A673 (cell line): ENCODE measurements around the gene RHBDF2. TPM values are rescaled to one million over a fixed set of nuclear protein-coding genes. Genes with fewer than 3 reads are reported as not detected.

ENCODE experiments used
- BruUV-seq: library from RNA; stranded (reverse); fragments of 400-500 nt; replicated peaks from 2 replicates; lab custom pipeline; 2021; lab: Mats Ljungman, UMichigan
- CTCF ChIA-PET: fragments of 300-600 bp; sonication (Branson Sonifier 250); formaldehyde crosslinking; loops from one replicate; lab custom pipeline; 2022; ENCODE audit warnings: antibody characterized with exemption; lab: Charles Lee
- POLR2A ChIA-PET: fragments of 300-600 bp; sonication (Branson Sonifier 250); formaldehyde crosslinking; loops from one replicate; lab custom pipeline; 2022; ENCODE audit warnings: antibody characterized with exemption; ENCODE audit not compliant: low non-redundant PET; lab: Charles Lee
- DNase-seq: peaks from one replicate; pipeline ENCODE4 v3.0.0-alpha.2; 2015; ENCODE audit warnings: low spot score
- H3K27ac ChIP-seq: fragments of 200-600 bp; sonication (generic); 2 replicates; pipeline ENCODE4 v1.5.1; 2016; ENCODE audit warnings: mixed run types, low read depth, mild to moderate bottlenecking, mixed read lengths, antibody characterized with exemption, low read length; ENCODE audit not compliant: poor library complexity, severe bottlenecking
- H3K27me3 ChIP-seq: fragments of 200-600 bp; sonication (generic); replicated peaks from 2 replicates; pipeline ENCODE4 v1.6.1; 2017; ENCODE audit warnings: mixed run types, low read depth, mild to moderate bottlenecking, mixed read lengths, antibody characterized with exemption, low read length; ENCODE audit not compliant: insufficient read depth, poor library complexity
- H3K36me3 ChIP-seq: fragments of 200-600 bp; sonication (generic); 2 replicates; pipeline ENCODE4 v1.6.1; 2016; ENCODE audit warnings: mixed run types, mild to moderate bottlenecking, mixed read lengths, antibody characterized with exemption, low read length; ENCODE audit not compliant: insufficient read depth, poor library complexity, severe bottlenecking
- H3K4me1 ChIP-seq: fragments of 200-600 bp; sonication (generic); 2 replicates; pipeline ENCODE4 v1.6.1; 2017; ENCODE audit warnings: mixed run types, mild to moderate bottlenecking, mixed read lengths, antibody characterized with exemption, low read length; ENCODE audit not compliant: insufficient read depth, poor library complexity, severe bottlenecking
- H3K4me3 ChIP-seq: fragments of 200-600 bp; sonication (generic); 2 replicates; pipeline ENCODE4 v1.5.1; 2016; ENCODE audit warnings: low read depth, mixed run types, mild to moderate bottlenecking, mixed read lengths, low read length; ENCODE audit not compliant: poor library complexity, severe bottlenecking
- H3K9me3 ChIP-seq: fragments of 200-600 bp; sonication (generic); 2 replicates; pipeline ENCODE4 v1.6.1; 2016; ENCODE audit warnings: mixed run types, low read depth, mild to moderate bottlenecking, mixed read lengths, antibody characterized with exemption, low read length; ENCODE audit not compliant: poor library complexity, severe bottlenecking
- EZH2 ChIP-seq: fragments of 200-600 bp; sonication (generic); IDR thresholded peaks from 2 replicates; pipeline ENCODE4 v1.6.1; 2017; ENCODE audit warnings: borderline replicate concordance, low read depth, mild to moderate bottlenecking, mixed read lengths, antibody characterized with exemption, low read length; ENCODE audit not compliant: poor library complexity, severe bottlenecking
- intact Hi-C: fragments of 100-400 bp; cut with micrococcal nuclease; formaldehyde crosslinking; loops from one replicate; pipeline ENCODE4 v1.10.0; 2022; ENCODE audit not compliant: unreplicated experiment
- total RNA-seq: library from RNA; stranded (reverse); gene quantifications from 2 replicates; pipeline ENCODE4 v1.2.3, GENCODE V29; 2021
- TF ChIP-seq, protein P1 (sequence below): fragments of 300-800, 200-600 bp; sonication (generic); conservative IDR thresholded peaks from 2 replicates; pipeline ENCODE4 v1.5.1; 2017; ENCODE audit warnings: low read depth, mild to moderate bottlenecking, antibody characterized with exemption, low read length, moderate library complexity, mixed read lengths

Gene RHBDF2
- total RNA-seq, 1 experiment from 2014 or later: 20.4 TPM

DNA sequence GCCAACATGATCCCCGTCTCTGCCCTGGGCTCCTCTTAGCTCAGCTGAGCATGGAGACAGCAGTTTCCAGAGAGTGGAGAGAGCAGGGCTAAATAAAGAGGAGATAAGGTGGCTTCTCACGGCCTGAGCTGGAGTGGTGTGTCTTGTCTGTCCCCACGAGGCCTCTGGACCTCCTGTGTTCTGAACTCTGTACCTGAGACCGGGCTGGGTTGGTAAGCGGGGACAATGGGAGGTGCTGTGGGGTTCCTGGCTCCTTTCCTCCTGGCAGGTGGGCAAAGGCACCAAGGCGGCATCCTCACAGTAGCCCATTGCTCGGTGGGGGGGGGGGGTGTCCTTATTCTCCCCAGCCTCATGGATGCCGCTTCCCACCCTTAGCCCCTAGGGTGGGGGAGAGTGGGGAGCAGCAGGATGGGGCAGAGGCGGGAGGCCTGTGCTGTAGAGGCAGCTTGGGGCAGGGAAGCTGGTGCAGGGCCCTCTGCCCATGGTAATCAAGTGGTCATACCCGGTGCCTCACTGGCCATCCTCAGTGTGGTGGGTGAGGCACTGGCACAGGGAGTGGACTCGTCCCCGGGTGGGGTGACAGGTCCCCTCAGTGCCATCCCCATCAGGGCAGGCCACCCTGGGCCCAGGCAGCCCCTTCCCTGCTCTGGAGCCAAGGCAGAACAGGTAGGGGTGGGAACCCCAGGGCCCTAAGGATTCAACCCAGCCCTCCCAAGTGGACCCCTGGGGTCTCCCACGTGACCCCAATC is 31.1 kb downstream of the RHBDF2 start:
- BruUV-seq: no TSS peak
- CTCF ChIA-PET: no interaction called here
- peaks cover 10% of the 10 kb centered on the region for H3K4me1 ChIP-seq
- intact Hi-C loops: no loop called here
- TF ChIP-seq, protein P1, sequence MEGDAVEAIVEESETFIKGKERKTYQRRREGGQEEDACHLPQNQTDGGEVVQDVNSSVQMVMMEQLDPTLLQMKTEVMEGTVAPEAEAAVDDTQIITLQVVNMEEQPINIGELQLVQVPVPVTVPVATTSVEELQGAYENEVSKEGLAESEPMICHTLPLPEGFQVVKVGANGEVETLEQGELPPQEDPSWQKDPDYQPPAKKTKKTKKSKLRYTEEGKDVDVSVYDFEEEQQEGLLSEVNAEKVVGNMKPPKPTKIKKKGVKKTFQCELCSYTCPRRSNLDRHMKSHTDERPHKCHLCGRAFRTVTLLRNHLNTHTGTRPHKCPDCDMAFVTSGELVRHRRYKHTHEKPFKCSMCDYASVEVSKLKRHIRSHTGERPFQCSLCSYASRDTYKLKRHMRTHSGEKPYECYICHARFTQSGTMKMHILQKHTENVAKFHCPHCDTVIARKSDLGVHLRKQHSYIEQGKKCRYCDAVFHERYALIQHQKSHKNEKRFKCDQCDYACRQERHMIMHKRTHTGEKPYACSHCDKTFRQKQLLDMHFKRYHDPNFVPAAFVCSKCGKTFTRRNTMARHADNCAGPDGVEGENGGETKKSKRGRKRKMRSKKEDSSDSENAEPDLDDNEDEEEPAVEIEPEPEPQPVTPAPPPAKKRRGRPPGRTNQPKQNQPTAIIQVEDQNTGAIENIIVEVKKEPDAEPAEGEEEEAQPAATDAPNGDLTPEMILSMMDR: no peak
- no peak for TF ChIP-seq EZH2
- H3K27me3 ChIP-seq: no peaks in the 10 kb centered on the region
- no peak for DNase-seq
- POLR2A ChIA-PET: no interaction called here
- no peak overlapping the region for H3K4me3 ChIP-seq
- no peak overlapping the region for H3K27ac ChIP-seq
- no peaks in the 10 kb centered on the region for H3K36me3 ChIP-seq
- H3K9me3 ChIP-seq: no peaks in the 10 kb centered on the region

DNA sequence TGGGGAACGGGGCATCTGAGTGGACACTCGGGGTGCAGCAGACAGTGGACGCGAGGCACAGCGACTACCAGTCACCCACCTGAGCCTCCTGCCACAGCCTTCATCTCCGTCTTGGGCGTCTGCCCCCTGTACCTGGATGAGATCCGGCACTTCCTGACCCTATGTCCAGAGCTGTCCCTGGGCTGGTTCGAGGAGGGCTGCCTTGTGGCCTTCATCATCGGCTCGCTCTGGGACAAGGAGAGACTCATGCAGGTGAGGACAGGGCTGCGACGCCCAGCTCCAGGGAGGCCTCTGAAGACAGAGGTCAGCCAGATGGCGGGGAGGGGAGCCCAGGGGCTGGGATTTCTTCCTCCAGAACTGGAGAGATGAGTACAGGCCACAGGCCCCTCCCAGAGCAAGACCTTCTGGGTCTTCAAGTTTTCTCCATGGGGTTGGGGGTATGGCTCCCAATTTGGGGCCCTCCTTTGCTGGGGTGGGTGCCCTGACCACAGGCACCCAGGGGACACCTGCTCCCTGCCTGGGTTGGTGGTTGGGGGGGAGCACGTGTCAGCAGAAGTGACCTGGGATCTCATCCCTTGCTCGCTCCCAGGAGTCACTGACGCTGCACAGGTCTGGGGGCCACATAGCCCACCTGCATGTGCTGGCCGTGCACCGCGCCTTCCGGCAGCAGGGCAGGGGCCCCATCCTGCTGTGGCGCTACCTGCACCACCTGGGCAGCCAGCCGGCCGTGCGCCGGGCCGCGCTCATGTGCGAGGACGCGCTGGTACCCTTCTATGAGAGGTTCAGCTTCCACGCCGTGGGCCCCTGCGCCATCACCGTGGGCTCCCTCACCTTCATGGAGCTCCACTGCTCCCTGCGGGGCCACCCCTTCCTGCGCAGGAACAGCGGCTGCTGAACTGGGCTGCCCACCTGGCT is 31.9 kb downstream of the RHBDF2 start:
- intact Hi-C loops: no loop called here
- Histone ChIP-seq H3K27me3 (no peaks in the 10 kb centered on the region), H3K4me3 (no peak overlapping the region), H3K9me3 (no peaks in the 10 kb centered on the region), H3K36me3 (no peaks in the 10 kb centered on the region), H3K4me1 (peaks cover 10% of the 10 kb centered on the region), H3K27ac (no peak overlapping the region)
- CTCF ChIA-PET: no interaction called here
- DNase-seq: no peak
- TF ChIP-seq, protein P1: no peak
- no peak for TF ChIP-seq EZH2
- POLR2A ChIA-PET: no interaction called here
- no TSS peak for BruUV-seq

DNA sequence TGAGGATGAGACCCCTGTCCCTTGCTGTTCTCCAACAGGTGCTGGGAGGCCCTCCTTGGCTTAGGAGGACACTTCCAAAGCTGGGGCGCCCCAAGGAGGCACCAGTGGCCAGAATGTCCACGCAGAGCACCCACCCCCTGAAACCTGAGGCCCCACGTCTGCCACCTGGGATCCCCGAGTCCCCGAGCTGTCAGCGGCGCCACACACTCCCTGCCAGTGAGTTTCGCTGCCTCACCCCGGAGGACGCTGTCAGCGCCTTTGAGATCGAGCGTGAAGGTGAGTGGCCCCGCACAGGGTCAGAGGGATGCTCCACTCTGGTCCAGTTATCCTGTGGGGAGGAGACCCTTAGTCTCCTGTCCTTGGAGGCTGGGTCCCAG is 32.6 kb downstream of the RHBDF2 start:
- no peak overlapping the region for H3K27ac ChIP-seq
- DNase-seq: no peak
- H3K36me3 ChIP-seq: no peaks in the 10 kb centered on the region
- no peaks in the 10 kb centered on the region for H3K27me3 ChIP-seq
- H3K4me1 ChIP-seq: peaks cover 10% of the 10 kb centered on the region
- no peaks in the 10 kb centered on the region for H3K9me3 ChIP-seq
- BruUV-seq: no TSS peak
- ChIA-PET POLR2A (no interaction called here), CTCF (no interaction called here)
- intact Hi-C loops: no loop called here
- H3K4me3 ChIP-seq: no peak overlapping the region
- TF ChIP-seq, protein P1: no peak
